ENCODE data around the gene ZPBP2. TPM values are rescaled to one million over a fixed set of nuclear protein-coding genes. Genes with fewer than 3 reads are reported as not detected.
"Not testable (repeated sequence)": the region's sequence is repeated elsewhere in the genome, so short reads cannot be mapped to it uniquely, and the experiment has no call there.

ZPBP2 gene
- polyA plus RNA-seq, 1 donor (not counting 4 experiments of a cell fraction or from before 2014, with no cell fraction given), result not detected

- no peak overlapping the region for H3K4me2 ChIP-seq (ENCODE audit: control insufficient read depth, extremely low read depth, insufficient read depth, low read depth, low read length)
- dilution Hi-C loops (cut with MboI; ENCODE audit: extremely low pct_ligation_motif_present, low sequenced_read_pairs), result no loop called here
- H3K9ac ChIP-seq (ENCODE audit: control insufficient read depth, extremely low read depth, insufficient read depth, low read length), result no peak overlapping the region
- FAIRE-seq, result no peak
- H3K36me3 ChIP-seq (ENCODE audit: control insufficient read depth in 2 of 2, extremely low read depth in 1 of 2, insufficient read depth in 2 of 2, low read length in 2 of 2), result no peaks in the 10 kb centered on the region
- H3K9me3 ChIP-seq (ENCODE audit: control insufficient read depth, low read depth, low read length), result no peaks in the 10 kb centered on the region
- peaks cover 34% of the 10 kb centered on the region for H3K27me3 ChIP-seq (ENCODE audit: control insufficient read depth, extremely low read depth, insufficient read depth, low read length)
- H2AFZ ChIP-seq (ENCODE audit: control insufficient read depth, low read length), result no peak overlapping the region
- no peak for DNase-seq (ENCODE audit: low read depth, low spot score)
- no peaks in the 10 kb centered on the region for H3K79me2 ChIP-seq (ENCODE audit: control insufficient read depth, insufficient read depth, low read length)
- no peaks in the 10 kb centered on the region for H3K4me1 ChIP-seq (ENCODE audit: control insufficient read depth, extremely low read depth, insufficient read depth, low read length)
- no peak overlapping the region for H3K4me3 ChIP-seq (ENCODE audit: control insufficient read depth in 2 of 3, extremely low read depth in 1 of 3, insufficient read depth in 2 of 3, low read depth in 1 of 3, low read length in 3 of 3)
- H4K20me1 ChIP-seq (ENCODE audit: control insufficient read depth, extremely low read depth, insufficient read depth, low read length), result no peaks in the 10 kb centered on the region
- no peaks in the 10 kb centered on the region for H3K9me1 ChIP-seq (ENCODE audit: control insufficient read depth, extremely low read depth, insufficient read depth, low read length)
- H3K27ac ChIP-seq (ENCODE audit: control insufficient read depth, insufficient read depth, low read length), result no peak overlapping the region
- TF ChIP-seq, protein P1, sequence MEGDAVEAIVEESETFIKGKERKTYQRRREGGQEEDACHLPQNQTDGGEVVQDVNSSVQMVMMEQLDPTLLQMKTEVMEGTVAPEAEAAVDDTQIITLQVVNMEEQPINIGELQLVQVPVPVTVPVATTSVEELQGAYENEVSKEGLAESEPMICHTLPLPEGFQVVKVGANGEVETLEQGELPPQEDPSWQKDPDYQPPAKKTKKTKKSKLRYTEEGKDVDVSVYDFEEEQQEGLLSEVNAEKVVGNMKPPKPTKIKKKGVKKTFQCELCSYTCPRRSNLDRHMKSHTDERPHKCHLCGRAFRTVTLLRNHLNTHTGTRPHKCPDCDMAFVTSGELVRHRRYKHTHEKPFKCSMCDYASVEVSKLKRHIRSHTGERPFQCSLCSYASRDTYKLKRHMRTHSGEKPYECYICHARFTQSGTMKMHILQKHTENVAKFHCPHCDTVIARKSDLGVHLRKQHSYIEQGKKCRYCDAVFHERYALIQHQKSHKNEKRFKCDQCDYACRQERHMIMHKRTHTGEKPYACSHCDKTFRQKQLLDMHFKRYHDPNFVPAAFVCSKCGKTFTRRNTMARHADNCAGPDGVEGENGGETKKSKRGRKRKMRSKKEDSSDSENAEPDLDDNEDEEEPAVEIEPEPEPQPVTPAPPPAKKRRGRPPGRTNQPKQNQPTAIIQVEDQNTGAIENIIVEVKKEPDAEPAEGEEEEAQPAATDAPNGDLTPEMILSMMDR (optimal IDR thresholded peaks at IDR 0.05 in 1 of 3, IDR thresholded peaks at IDR 0.05 in 1 of 3, conservative IDR thresholded peaks at IDR 0.05 in 1 of 3; ENCODE audit: extremely low read depth in 1 of 3, insufficient read depth in 2 of 3, low read length in 3 of 3), result no peak
- no peak for TF ChIP-seq EZH2 (IDR thresholded peaks at IDR 0.05; ENCODE audit: low read length)
These were observed 21.8 kb upstream of the ZPBP2 start for GRCh38 chr17:39846205-39846604.

- no peaks in the 10 kb centered on the region for H3K9me3 ChIP-seq (ENCODE audit: control insufficient read depth, low read depth, low read length)
- no peak overlapping the region for H3K9ac ChIP-seq (ENCODE audit: control insufficient read depth, extremely low read depth, insufficient read depth, low read length)
- dilution Hi-C loops (cut with MboI; ENCODE audit: extremely low pct_ligation_motif_present, low sequenced_read_pairs), result no loop called here
- no peak overlapping the region for H3K4me3 ChIP-seq (ENCODE audit: control insufficient read depth in 2 of 3, extremely low read depth in 1 of 3, insufficient read depth in 2 of 3, low read depth in 1 of 3, low read length in 3 of 3)
- H3K9me1 ChIP-seq (ENCODE audit: control insufficient read depth, extremely low read depth, insufficient read depth, low read length), result no peaks in the 10 kb centered on the region
- no peaks in the 10 kb centered on the region for H3K79me2 ChIP-seq (ENCODE audit: control insufficient read depth, insufficient read depth, low read length)
- H3K36me3 ChIP-seq (ENCODE audit: control insufficient read depth in 2 of 2, extremely low read depth in 1 of 2, insufficient read depth in 2 of 2, low read length in 2 of 2), result no peaks in the 10 kb centered on the region
- TF ChIP-seq, protein P1 (optimal IDR thresholded peaks at IDR 0.05 in 1 of 3, IDR thresholded peaks at IDR 0.05 in 1 of 3, conservative IDR thresholded peaks at IDR 0.05 in 1 of 3; ENCODE audit: extremely low read depth in 1 of 3, insufficient read depth in 2 of 3, low read length in 3 of 3), result no peak
- no peak for TF ChIP-seq EZH2 (IDR thresholded peaks at IDR 0.05; ENCODE audit: low read length)
- no peaks in the 10 kb centered on the region for H4K20me1 ChIP-seq (ENCODE audit: control insufficient read depth, extremely low read depth, insufficient read depth, low read length)
- DNase-seq (ENCODE audit: low read depth, low spot score), result no peak
- no peak overlapping the region for H3K27ac ChIP-seq (ENCODE audit: control insufficient read depth, insufficient read depth, low read length)
- no peak overlapping the region for H3K4me2 ChIP-seq (ENCODE audit: control insufficient read depth, extremely low read depth, insufficient read depth, low read depth, low read length)
- H3K4me1 ChIP-seq (ENCODE audit: control insufficient read depth, extremely low read depth, insufficient read depth, low read length), result no peaks in the 10 kb centered on the region
- peaks cover 37% of the 10 kb centered on the region for H3K27me3 ChIP-seq (ENCODE audit: control insufficient read depth, extremely low read depth, insufficient read depth, low read length)
- no peak for FAIRE-seq
- no peak overlapping the region for H2AFZ ChIP-seq (ENCODE audit: control insufficient read depth, low read length)
These were observed 19.4 kb upstream of the ZPBP2 start for GRCh38 chr17:39848600-39848999.

DNA sequence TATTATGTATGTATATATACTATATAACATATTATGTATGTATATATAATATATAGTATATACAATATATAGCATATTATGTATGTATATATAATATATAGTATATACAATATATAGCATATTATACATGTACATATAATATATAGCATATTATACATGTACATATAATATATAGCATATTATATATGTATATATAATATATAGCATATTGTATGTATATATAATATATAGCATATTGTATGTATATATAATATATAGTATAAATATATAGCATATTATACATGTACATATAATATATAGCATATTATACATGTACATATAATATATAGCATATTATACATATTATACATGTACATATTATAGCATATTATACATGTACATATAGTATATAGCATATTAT is 17.8 kb upstream of the ZPBP2 start:
- H3K4me2 ChIP-seq (ENCODE audit: control insufficient read depth, extremely low read depth, insufficient read depth, low read depth, low read length); FAIRE-seq; dilution Hi-C loops (cut with MboI; ENCODE audit: extremely low pct_ligation_motif_present, low sequenced_read_pairs); H2AFZ ChIP-seq (ENCODE audit: control insufficient read depth, low read length); H4K20me1 ChIP-seq (ENCODE audit: control insufficient read depth, extremely low read depth, insufficient read depth, low read length); DNase-seq (ENCODE audit: low read depth, low spot score); H3K36me3 ChIP-seq (ENCODE audit: control insufficient read depth in 2 of 2, extremely low read depth in 1 of 2, insufficient read depth in 2 of 2, low read length in 2 of 2); H3K79me2 ChIP-seq (ENCODE audit: control insufficient read depth, insufficient read depth, low read length); H3K27ac ChIP-seq (ENCODE audit: control insufficient read depth, insufficient read depth, low read length); H3K4me1 ChIP-seq (ENCODE audit: control insufficient read depth, extremely low read depth, insufficient read depth, low read length); H3K9ac ChIP-seq (ENCODE audit: control insufficient read depth, extremely low read depth, insufficient read depth, low read length); H3K4me3 ChIP-seq (ENCODE audit: control insufficient read depth in 2 of 3, extremely low read depth in 1 of 3, insufficient read depth in 2 of 3, low read depth in 1 of 3, low read length in 3 of 3); H3K9me1 ChIP-seq (ENCODE audit: control insufficient read depth, extremely low read depth, insufficient read depth, low read length); H3K9me3 ChIP-seq (ENCODE audit: control insufficient read depth, low read depth, low read length): not testable (repeated sequence)
- peaks cover 40% of the 10 kb centered on the region for H3K27me3 ChIP-seq (ENCODE audit: control insufficient read depth, extremely low read depth, insufficient read depth, low read length)

Data from keratinocyte (primary cell).